BE2C (cell line): ENCODE data around the gene RASAL1.

ENCODE experiments used
- DNase-seq: peaks from one replicate; pipeline ENCODE4 v3.0.0-alpha.2; 2020
- H3K27me3 ChIP-seq: fragments of 250-450 bp; sonication (Bioruptor Pico); 2 replicates; pipeline ENCODE4 v1.5.1; 2020; ENCODE audit warnings: mild to moderate bottlenecking
- H3K36me3 ChIP-seq: fragments of 250-450 bp; sonication (Bioruptor Pico); 2 replicates; pipeline ENCODE4 v1.5.1; 2020; ENCODE audit warnings: mild to moderate bottlenecking
- H3K4me1 ChIP-seq: fragments of 250-450 bp; sonication (Bioruptor Pico); 2 replicates; pipeline ENCODE4 v1.5.1; 2020
- H3K4me3 ChIP-seq: 2 replicates; pipeline ENCODE4 v1.5.1; 2011; ENCODE audit warnings: low read depth, low read length
- H3K9me3 ChIP-seq: fragments of 250-450 bp; sonication (Bioruptor Pico); 2 replicates; pipeline ENCODE4 v1.5.1; 2020
- CTCF ChIP-seq: IDR thresholded peaks from 2 replicates; pipeline ENCODE4 v1.5.1; 2012; ENCODE audit warnings: mild to moderate bottlenecking, low read depth, low read length

Gene RASAL1

GRCh38 chr12:113062502-113063395 lies 72.8 kb downstream of the RASAL1 start:
- H3K4me1 ChIP-seq = peaks cover 18% of the 10 kb centered on the region
- TF ChIP-seq CTCF = no peak
- no peaks in the 10 kb centered on the region for H3K9me3 ChIP-seq
- no peak for DNase-seq
- H3K27me3 ChIP-seq = no peaks in the 10 kb centered on the region
- H3K4me3 ChIP-seq = no peak overlapping the region
- no peaks in the 10 kb centered on the region for H3K36me3 ChIP-seq

GRCh38 chr12:113061061-113061694 lies 74.4 kb downstream of the RASAL1 start:
- H3K4me1 ChIP-seq = peaks cover 21% of the 10 kb centered on the region
- no peak for TF ChIP-seq CTCF
- peak; percentile 65 for DNase-seq
- H3K9me3 ChIP-seq = no peaks in the 10 kb centered on the region
- no peaks in the 10 kb centered on the region for H3K36me3 ChIP-seq
- H3K27me3 ChIP-seq = peaks cover 7% of the 10 kb centered on the region
- H3K4me3 ChIP-seq = no peak overlapping the region

GRCh38 chr12:113060336-113060960 lies 75.1 kb downstream of the RASAL1 start:
- peaks cover 12% of the 10 kb centered on the region for H3K27me3 ChIP-seq
- no peak for TF ChIP-seq CTCF
- H3K4me1 ChIP-seq = peaks cover 20% of the 10 kb centered on the region
- H3K4me3 ChIP-seq = no peak overlapping the region
- no peak for DNase-seq
- no peaks in the 10 kb centered on the region for H3K36me3 ChIP-seq
- H3K9me3 ChIP-seq = no peaks in the 10 kb centered on the region

- Histone ChIP-seq H3K4me1 (peaks cover 10% of the 10 kb centered on the region), H3K4me3 (no peak overlapping the region), H3K27me3 (peaks cover 15% of the 10 kb centered on the region), H3K9me3 (no peaks in the 10 kb centered on the region), H3K36me3 (no peaks in the 10 kb centered on the region)
- TF ChIP-seq CTCF = no peak
- DNase-seq = no peak
Measured at GRCh38 chr12:113059071-113059595, 76.4 kb downstream of the RASAL1 start.

- no peak for DNase-seq
- no peak for TF ChIP-seq CTCF
- no peak overlapping the region for H3K4me3 ChIP-seq
- peaks cover 10% of the 10 kb centered on the region for H3K4me1 ChIP-seq
- no peaks in the 10 kb centered on the region for H3K36me3 ChIP-seq
- H3K9me3 ChIP-seq = no peaks in the 10 kb centered on the region
- H3K27me3 ChIP-seq = peaks cover 15% of the 10 kb centered on the region
Measured at GRCh38 chr12:113058553-113058952, 77.0 kb downstream of the RASAL1 start.
